DND-41 (cell line): ENCODE data around the gene THSD4.
A peak's percentile ranks its signal among the peaks of the same experiment; 100 is the strongest.

Source experiments
- ATAC-seq: fragments of 200-7000 bp; cut with Tn5 transposase; 3 replicates; pipeline ENCODE4 v1.9.1; 2021; ENCODE audit warnings: low read depth; ENCODE audit not compliant: insufficient read depth
- DNase-seq: peaks from one replicate; pipeline ENCODE4 v3.0.0-alpha.2; 2020
- H2AFZ ChIP-seq: 2 replicates; pipeline ENCODE4 v1.6.0; 2012; ENCODE audit warnings: low read depth, low read length
- H3K27ac ChIP-seq: 2 replicates; pipeline ENCODE4 v1.5.1; 2012; ENCODE audit warnings: low read length, inconsistent platforms
- H3K27me3 ChIP-seq: fragments of 200-600 bp; sonication (generic); 2 replicates; pipeline ENCODE4 v1.6.0; 2012; ENCODE audit warnings: low read length, mild to moderate bottlenecking, inconsistent platforms; ENCODE audit not compliant: insufficient read depth, poor library complexity
- H3K36me3 ChIP-seq: 2 replicates; pipeline ENCODE4 v1.5.1; 2012; ENCODE audit warnings: low read length, inconsistent platforms; ENCODE audit not compliant: insufficient read depth
- H3K4me1 ChIP-seq: 2 replicates; pipeline ENCODE4 v1.5.1; 2012; ENCODE audit warnings: mild to moderate bottlenecking, low read length; ENCODE audit not compliant: insufficient read depth
- H3K4me2 ChIP-seq: 2 replicates; pipeline ENCODE4 v1.6.0; 2012; ENCODE audit warnings: mild to moderate bottlenecking, moderate library complexity, low read length, inconsistent platforms; ENCODE audit not compliant: insufficient read depth
- H3K4me3 ChIP-seq, 2 experiments: fragments of 200-600 bp in 1 of 2; shearing (Covaris generic) in 1 of 2; 2 replicates each; pipeline ENCODE4 v1.5.1; 2012 to 2016; ENCODE audit warnings: inconsistent platforms in 2 of 2, low read length in 2 of 2, mild to moderate bottlenecking in 2 of 2, low read depth in 1 of 2, moderate library complexity in 1 of 2
- H3K79me2 ChIP-seq: 2 replicates; pipeline ENCODE4 v1.6.0; 2012; ENCODE audit warnings: low read length, inconsistent platforms; ENCODE audit not compliant: insufficient read depth
- H3K9ac ChIP-seq: 2 replicates; pipeline ENCODE4 v1.6.0; 2012; ENCODE audit warnings: low read depth, mild to moderate bottlenecking, inconsistent platforms, low read length, moderate library complexity
- H3K9me3 ChIP-seq: 2 replicates; pipeline ENCODE4 v1.5.1; 2012; ENCODE audit warnings: low read length, moderate library complexity, mild to moderate bottlenecking, inconsistent platforms; ENCODE audit not compliant: insufficient read depth, severe bottlenecking
- H4K20me1 ChIP-seq: 2 replicates; pipeline ENCODE4 v1.6.0; 2012; ENCODE audit warnings: low read length; ENCODE audit not compliant: insufficient read depth
- CTCF ChIP-seq: IDR thresholded peaks from 2 replicates; pipeline ENCODE4 v1.5.1; 2012; ENCODE audit warnings: borderline replicate concordance, low read length, moderate library complexity, mild to moderate bottlenecking; ENCODE audit not compliant: poor library complexity, severe bottlenecking; ENCODE audit errors: extremely low read depth
- EZH2 ChIP-seq: IDR thresholded peaks from 3 replicates; pipeline ENCODE4 v1.6.1; 2012; ENCODE audit warnings: borderline replicate concordance, low read depth, mild to moderate bottlenecking, moderate library complexity, low read length, inconsistent platforms; ENCODE audit not compliant: severe bottlenecking

Gene THSD4

GRCh38 chr15:71532994-71533393 lies 417.7 kb downstream of the THSD4 start:
- no peak overlapping the region for H3K4me3 ChIP-seq

GRCh38 chr15:71538181-71538580 lies 422.9 kb downstream of the THSD4 start:
- no peaks in the 10 kb centered on the region for H3K27me3 ChIP-seq
- H3K27ac ChIP-seq, result no peak overlapping the region
- no peak overlapping the region for H3K4me3 ChIP-seq
- no peaks in the 10 kb centered on the region for H3K9me3 ChIP-seq
- H3K9ac ChIP-seq, result no peak overlapping the region
- H3K79me2 ChIP-seq, result no peaks in the 10 kb centered on the region
- no peaks in the 10 kb centered on the region for H4K20me1 ChIP-seq
- H3K36me3 ChIP-seq, result no peaks in the 10 kb centered on the region
- ATAC-seq, result no peak
- H3K4me2 ChIP-seq, result no peak overlapping the region
- no peak for TF ChIP-seq EZH2
- TF ChIP-seq CTCF, result no peak
- H2AFZ ChIP-seq, result no peak overlapping the region
- no peak for DNase-seq
- no peaks in the 10 kb centered on the region for H3K4me1 ChIP-seq

More at GRCh38 chr15:71532994-71533393, 417.7 kb downstream of the THSD4 start:
- no peaks in the 10 kb centered on the region for H3K79me2 ChIP-seq
- no peak for DNase-seq
- TF ChIP-seq CTCF (peak; percentile 58), EZH2 (no peak)
- H3K27ac ChIP-seq, result no peak overlapping the region
- no peaks in the 10 kb centered on the region for H3K4me1 ChIP-seq
- H4K20me1 ChIP-seq, result no peaks in the 10 kb centered on the region
- ATAC-seq, result no peak
- H3K27me3 ChIP-seq, result peaks cover 9% of the 10 kb centered on the region
- no peaks in the 10 kb centered on the region for H3K36me3 ChIP-seq
- H3K9me3 ChIP-seq, result no peaks in the 10 kb centered on the region
- H3K9ac ChIP-seq, result no peak overlapping the region
- no peak overlapping the region for H3K4me2 ChIP-seq
- H2AFZ ChIP-seq, result no peak overlapping the region

GRCh38 chr15:71541746-71542145 lies 426.5 kb downstream of the THSD4 start:
- H4K20me1 ChIP-seq, result no peaks in the 10 kb centered on the region
- no peak overlapping the region for H3K9ac ChIP-seq
- no peak overlapping the region for H3K4me3 ChIP-seq
- no peaks in the 10 kb centered on the region for H3K9me3 ChIP-seq
- H3K36me3 ChIP-seq, result no peaks in the 10 kb centered on the region
- H3K79me2 ChIP-seq, result no peaks in the 10 kb centered on the region
- ATAC-seq (no peak), DNase-seq (no peak)
- TF ChIP-seq CTCF (no peak), EZH2 (no peak)
- H3K27me3 ChIP-seq, result peaks cover 3% of the 10 kb centered on the region
- H3K27ac ChIP-seq, result no peak overlapping the region
- H2AFZ ChIP-seq, result no peak overlapping the region
- no peaks in the 10 kb centered on the region for H3K4me1 ChIP-seq
- H3K4me2 ChIP-seq, result no peak overlapping the region

GRCh38 chr15:71542836-71543235 lies 427.6 kb downstream of the THSD4 start:
- H3K9me3 ChIP-seq, result no peaks in the 10 kb centered on the region
- ATAC-seq (no peak), DNase-seq (no peak)
- H4K20me1 ChIP-seq, result no peaks in the 10 kb centered on the region
- no peaks in the 10 kb centered on the region for H3K36me3 ChIP-seq
- peaks cover 5% of the 10 kb centered on the region for H3K27me3 ChIP-seq
- no peaks in the 10 kb centered on the region for H3K4me1 ChIP-seq
- H3K9ac ChIP-seq, result no peak overlapping the region
- no peak overlapping the region for H3K4me2 ChIP-seq
- H2AFZ ChIP-seq, result no peak overlapping the region
- no peaks in the 10 kb centered on the region for H3K79me2 ChIP-seq
- H3K4me3 ChIP-seq, result no peak overlapping the region
- no peak overlapping the region for H3K27ac ChIP-seq
- no peak for TF ChIP-seq CTCF
- TF ChIP-seq EZH2, result no peak
